SU-DHL-6 (cell line): Measurements from ENCODE around the gene MNT.

ENCODE experiments used
- H2AFZ ChIP-seq: fragments of 200-600 bp; sonication (generic); 2 replicates; pipeline ENCODE4 v1.6.1; 2014; ENCODE audit warnings: low read depth, mild to moderate bottlenecking, moderate library complexity, mixed read lengths, antibody characterized with exemption, low read length; ENCODE audit not compliant: severe bottlenecking
- H3F3A ChIP-seq: fragments of 200-600 bp; shearing (Covaris generic); 2 replicates; pipeline ENCODE4 v1.6.0; 2016; ENCODE audit warnings: antibody characterized with exemption, mild to moderate bottlenecking; ENCODE audit not compliant: insufficient read depth
- H3K27ac ChIP-seq: fragments of 200-600 bp; sonication (generic); 2 replicates; pipeline ENCODE4 v1.5.1; 2016; ENCODE audit warnings: low read depth, mild to moderate bottlenecking, low read length, moderate library complexity, mixed read lengths
- H3K27me3 ChIP-seq: fragments of 200-600 bp; sonication (generic), shearing (Covaris generic); 2 replicates; pipeline ENCODE4 v1.6.0; 2014; ENCODE audit warnings: mild to moderate bottlenecking, low read length
- H3K36me3 ChIP-seq: fragments of 200-600 bp; sonication (generic); 2 replicates; pipeline ENCODE4 v1.6.1; 2014; ENCODE audit warnings: mild to moderate bottlenecking, low read length, mixed read lengths
- H3K4me2 ChIP-seq: fragments of 300-600, 200-600 bp; shearing (Covaris generic), sonication (generic); 2 replicates; pipeline ENCODE4 v1.6.0; 2014; ENCODE audit warnings: low read length, low read depth, mild to moderate bottlenecking; ENCODE audit not compliant: poor library complexity, severe bottlenecking
- H3K4me3 ChIP-seq: fragments of 200-600 bp; sonication (generic); 2 replicates; pipeline ENCODE4 v1.5.1; 2014; ENCODE audit warnings: antibody characterized with exemption, low read length, mild to moderate bottlenecking, mixed read lengths; ENCODE audit not compliant: insufficient read depth, poor library complexity, severe bottlenecking
- H3K79me2 ChIP-seq: fragments of 200-600 bp; sonication (generic); 2 replicates; pipeline ENCODE4 v1.6.1; 2014; ENCODE audit warnings: mild to moderate bottlenecking, low read length, moderate library complexity; ENCODE audit not compliant: insufficient read depth
- H3K9ac ChIP-seq: fragments of 200-600 bp; sonication (generic); 2 replicates; pipeline ENCODE4 v1.7.0; 2014; ENCODE audit warnings: mild to moderate bottlenecking, low read length
- H3K9me2 ChIP-seq: fragments of 200-600 bp; sonication (generic); replicated peaks from 2 replicates; pipeline ENCODE4 v1.6.1; 2014; ENCODE audit warnings: low read length; ENCODE audit not compliant: insufficient read depth
- H3K9me3 ChIP-seq: fragments of 200-600 bp; sonication (generic); 2 replicates; pipeline ENCODE4 v1.6.1; 2014; ENCODE audit warnings: low read length, mixed read lengths; ENCODE audit not compliant: insufficient read depth
- H4K20me1 ChIP-seq: fragments of 200-600 bp; sonication (generic); 2 replicates; pipeline ENCODE4 v1.6.1; 2014; ENCODE audit warnings: low read depth, mild to moderate bottlenecking, antibody characterized with exemption, low read length, moderate library complexity, mixed read lengths
- CTCF ChIP-seq: fragments of 200-600 bp; sonication (generic); IDR thresholded peaks from one replicate; pipeline ENCODE4 v1.5.1; 2017; ENCODE audit warnings: antibody characterized with exemption, mild to moderate bottlenecking, low read length, moderate library complexity; ENCODE audit not compliant: insufficient read depth, poor library complexity, severe bottlenecking
- EZH2phosphoT487 ChIP-seq: fragments of 200-600 bp; sonication (generic), shearing (Covaris generic); conservative IDR thresholded peaks from 2 replicates; pipeline ENCODE4 v1.6.1; 2018; ENCODE audit warnings: mild to moderate bottlenecking, antibody characterized with exemption, low read length, moderate library complexity, mixed read lengths

The MNT gene

GRCh38 chr17:2445638-2446037 is 44.8 kb upstream of the MNT start:
- H3F3A ChIP-seq: peaks cover 2% of the 10 kb centered on the region; the same call in 1 of the 2 replicates
- no peak overlapping the region for H3K4me2 ChIP-seq
- no peak overlapping the region for H3K9ac ChIP-seq
- no peaks in the 10 kb centered on the region for H3K79me2 ChIP-seq
- no peaks in the 10 kb centered on the region for H3K9me2 ChIP-seq
- no peak overlapping the region for H3K27ac ChIP-seq
- H2AFZ ChIP-seq: no peak overlapping the region
- TF ChIP-seq CTCF: no peak
- no peak for TF ChIP-seq EZH2phosphoT487
- peaks cover 13% of the 10 kb centered on the region for H3K36me3 ChIP-seq
- no peaks in the 10 kb centered on the region for H4K20me1 ChIP-seq
- no peak overlapping the region for H3K4me3 ChIP-seq
- no peaks in the 10 kb centered on the region for H3K9me3 ChIP-seq
- H3K27me3 ChIP-seq: no peaks in the 10 kb centered on the region

- H3K9me3 ChIP-seq: no peaks in the 10 kb centered on the region
These were observed 43.5 kb upstream of the MNT start for GRCh38 chr17:2444382-2444781.

GRCh38 chr17:2442166-2442565 is 41.3 kb upstream of the MNT start:
- H3K9me2 ChIP-seq: no peaks in the 10 kb centered on the region
- H2AFZ ChIP-seq: no peak overlapping the region
- TF ChIP-seq EZH2phosphoT487: no peak
- no peak for TF ChIP-seq CTCF
- H3K9ac ChIP-seq: no peak overlapping the region
- H3K27me3 ChIP-seq: no peaks in the 10 kb centered on the region
- no peak overlapping the region for H3K27ac ChIP-seq
- no peaks in the 10 kb centered on the region for H3F3A ChIP-seq
- no peak overlapping the region for H3K4me2 ChIP-seq
- H3K4me3 ChIP-seq: no peak overlapping the region
- no peaks in the 10 kb centered on the region for H4K20me1 ChIP-seq
- no peaks in the 10 kb centered on the region for H3K79me2 ChIP-seq
- H3K9me3 ChIP-seq: no peaks in the 10 kb centered on the region
- peaks cover 11% of the 10 kb centered on the region for H3K36me3 ChIP-seq

More at GRCh38 chr17:2444382-2444781, 43.5 kb upstream of the MNT start:
- Histone ChIP-seq H3K9ac (no peak overlapping the region), H3K4me3 (no peak overlapping the region), H3F3A (no peaks in the 10 kb centered on the region), H3K27ac (no peak overlapping the region), H2AFZ (no peak overlapping the region), H3K4me2 (no peak overlapping the region), H4K20me1 (no peaks in the 10 kb centered on the region), H3K79me2 (no peaks in the 10 kb centered on the region), H3K27me3 (no peaks in the 10 kb centered on the region), H3K9me2 (no peaks in the 10 kb centered on the region), H3K36me3 (peaks cover 13% of the 10 kb centered on the region)
- TF ChIP-seq CTCF: no peak
- TF ChIP-seq EZH2phosphoT487: no peak
